ENCODE measurements around the gene SLC35A3. TPM values are rescaled to one million over a fixed set of nuclear protein-coding genes. Genes with fewer than 3 reads are reported as not detected.

Gene SLC35A3
- total and polyA plus RNA-seq, 8 donors, result 5.7 to 206 (median 57.0) TPM

DNA sequence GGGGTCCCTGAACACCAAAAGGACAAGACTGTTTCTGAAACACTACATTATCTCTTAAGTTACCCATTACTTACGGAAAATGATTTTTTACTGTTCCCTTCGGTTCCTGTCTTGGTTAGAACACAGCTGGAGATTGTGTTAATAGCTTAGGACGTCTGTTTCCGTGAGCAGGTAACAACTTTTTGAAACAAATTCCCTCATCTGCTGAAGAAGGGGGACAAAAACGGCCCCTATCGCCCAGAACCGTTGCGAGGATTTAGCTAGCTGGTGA, 67.8 kb downstream of the SLC35A3 start:
- intact Hi-C loops (cut with DNase I; ENCODE audit: low total_unique reads), result no loop called here
- H3K4me3 ChIP-seq, result peak overlapping the region; percentile 82 to 94 (median 88)
- TF ChIP-seq, protein P1, sequence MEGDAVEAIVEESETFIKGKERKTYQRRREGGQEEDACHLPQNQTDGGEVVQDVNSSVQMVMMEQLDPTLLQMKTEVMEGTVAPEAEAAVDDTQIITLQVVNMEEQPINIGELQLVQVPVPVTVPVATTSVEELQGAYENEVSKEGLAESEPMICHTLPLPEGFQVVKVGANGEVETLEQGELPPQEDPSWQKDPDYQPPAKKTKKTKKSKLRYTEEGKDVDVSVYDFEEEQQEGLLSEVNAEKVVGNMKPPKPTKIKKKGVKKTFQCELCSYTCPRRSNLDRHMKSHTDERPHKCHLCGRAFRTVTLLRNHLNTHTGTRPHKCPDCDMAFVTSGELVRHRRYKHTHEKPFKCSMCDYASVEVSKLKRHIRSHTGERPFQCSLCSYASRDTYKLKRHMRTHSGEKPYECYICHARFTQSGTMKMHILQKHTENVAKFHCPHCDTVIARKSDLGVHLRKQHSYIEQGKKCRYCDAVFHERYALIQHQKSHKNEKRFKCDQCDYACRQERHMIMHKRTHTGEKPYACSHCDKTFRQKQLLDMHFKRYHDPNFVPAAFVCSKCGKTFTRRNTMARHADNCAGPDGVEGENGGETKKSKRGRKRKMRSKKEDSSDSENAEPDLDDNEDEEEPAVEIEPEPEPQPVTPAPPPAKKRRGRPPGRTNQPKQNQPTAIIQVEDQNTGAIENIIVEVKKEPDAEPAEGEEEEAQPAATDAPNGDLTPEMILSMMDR (IDR thresholded peaks at IDR 0.05), result no peak
- no peak for TF ChIP-seq POLR2AphosphoS5 (IDR thresholded peaks at IDR 0.05)
- TF ChIP-seq EP300 (IDR thresholded peaks at IDR 0.05), result no peak
- no peak for TF ChIP-seq POLR2A (IDR thresholded peaks at IDR 0.05)
- DNase-seq, result no peak
- H3K36me3 ChIP-seq, result no peaks in the 10 kb centered on the region
- peaks cover 20 to 49% (median 36%) of the 10 kb centered on the region in 4 donors for H3K4me1 ChIP-seq
- 0 to 3% (median 0%) methylated on average over 8 of the region's 8 CpGs for WGBS, 5 donors
- peak overlapping the region; percentile 94 to 100 (median 98) for H3K27ac ChIP-seq
- H3K27me3 ChIP-seq, result no peaks in the 10 kb centered on the region
- no peaks in the 10 kb centered on the region for H3K9me3 ChIP-seq

DNA sequence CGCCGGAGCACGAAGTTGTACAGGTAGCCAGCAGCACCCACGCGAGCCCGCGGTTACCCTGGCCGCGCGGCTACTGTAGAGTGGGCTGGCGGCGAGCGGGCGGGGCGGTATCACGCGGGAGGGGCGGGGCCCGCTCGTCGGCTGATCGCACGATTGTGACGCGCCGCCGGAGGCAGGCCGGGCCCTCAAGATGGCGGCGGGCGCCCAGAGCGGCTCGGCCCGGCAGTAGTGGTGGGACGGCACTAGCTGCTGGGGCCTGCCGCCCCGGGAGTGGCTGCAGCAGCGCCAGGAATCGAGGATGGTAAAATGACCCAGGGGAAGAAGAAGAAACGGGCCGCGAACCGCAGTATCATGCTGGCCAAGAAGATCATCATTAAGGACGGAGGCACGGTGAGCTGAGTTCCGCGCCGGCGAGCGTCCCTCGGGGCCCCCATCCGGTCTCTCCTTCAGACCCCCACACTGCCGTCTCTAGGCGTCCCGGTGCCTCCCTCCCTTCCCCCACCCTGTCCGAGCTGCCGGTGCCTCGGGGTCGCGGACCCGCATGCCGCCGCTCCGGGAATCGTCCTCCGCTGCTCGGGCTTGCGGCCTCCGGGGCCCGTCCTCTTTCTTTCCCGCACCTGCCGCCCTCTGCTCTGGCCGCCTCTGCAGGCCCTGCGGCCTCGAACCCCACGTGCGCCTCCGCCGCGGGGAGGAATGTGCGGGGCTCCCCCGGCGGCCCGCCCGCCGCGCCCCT, 68.3 kb downstream of the SLC35A3 start:
- intact Hi-C loops (cut with DNase I; ENCODE audit: low total_unique reads), result no loop called here
- peaks cover 20 to 54% (median 40%) of the 10 kb centered on the region in 4 donors for H3K4me1 ChIP-seq
- H3K27ac ChIP-seq, result peak overlapping the region; percentile 94 to 100 (median 98)
- TF ChIP-seq, protein P1 (IDR thresholded peaks at IDR 0.05), result no peak
- TF ChIP-seq POLR2A (IDR thresholded peaks at IDR 0.05) (peak in 1 of 4 donors; percentile 63), POLR2AphosphoS5 (IDR thresholded peaks at IDR 0.05) (peak; percentile 73 to 97 (median 95))
- no peaks in the 10 kb centered on the region for H3K9me3 ChIP-seq
- no peaks in the 10 kb centered on the region for H3K36me3 ChIP-seq
- H3K27me3 ChIP-seq, result no peaks in the 10 kb centered on the region
- peak; percentile 94 to 98 for DNase-seq
- 0 to 1% (median 0%) methylated on average over 31 to 87 of the region's 87 CpGs for WGBS, 5 donors
- peak overlapping the region; percentile 82 to 94 (median 88) for H3K4me3 ChIP-seq

DNA sequence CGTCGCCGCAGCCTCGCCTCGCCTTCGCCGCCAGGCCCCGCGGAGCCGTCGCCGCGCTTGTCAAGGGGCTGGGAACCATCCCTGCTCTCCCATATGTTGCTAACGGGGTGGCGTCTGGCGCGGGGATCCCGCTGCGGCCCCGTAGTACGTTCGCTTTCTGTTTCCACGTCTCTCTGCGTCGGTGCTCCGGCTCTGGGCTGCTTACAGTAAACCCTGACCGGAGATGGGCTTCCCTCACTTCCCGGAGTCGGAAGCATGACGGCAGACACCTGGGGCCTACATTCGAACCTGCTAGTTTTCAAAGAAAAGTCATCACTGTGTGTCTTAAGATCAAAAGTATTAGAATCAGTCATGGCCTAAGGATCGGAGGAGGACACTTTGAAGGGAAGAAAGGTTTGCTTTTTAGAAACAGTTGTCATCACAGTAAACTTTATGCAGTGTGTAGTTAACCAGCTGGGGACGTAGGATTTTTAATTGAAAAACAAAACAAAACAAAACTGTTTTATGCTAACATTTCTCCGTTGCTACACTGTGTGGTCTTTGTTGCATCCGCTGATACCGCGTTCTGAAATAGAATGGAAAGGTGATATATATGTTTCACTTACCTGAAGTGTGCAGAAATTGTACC, 69.0 kb downstream of the SLC35A3 start:
- peak; percentile 75 to 90 for DNase-seq
- H3K27me3 ChIP-seq, result no peaks in the 10 kb centered on the region
- intact Hi-C loops (cut with DNase I; ENCODE audit: low total_unique reads), result no loop called here
- peak overlapping the region; percentile 82 to 94 (median 88) for H3K4me3 ChIP-seq
- peaks cover 20 to 61% (median 43%) of the 10 kb centered on the region in 4 donors for H3K4me1 ChIP-seq
- WGBS, 5 donors, result 0 to 1% (median 1%) methylated on average over 23 to 37 of the region's 37 CpGs
- TF ChIP-seq EP300 (IDR thresholded peaks at IDR 0.05) (no peak), POLR2AphosphoS5 (IDR thresholded peaks at IDR 0.05) (peak; percentile 33 to 88 (median 69))
- H3K36me3 ChIP-seq, result peaks cover 0 to 3% (median 0%) of the 10 kb centered on the region in 4 donors
- H3K9me3 ChIP-seq, result no peaks in the 10 kb centered on the region
- peak overlapping the region; percentile 94 to 100 (median 98) for H3K27ac ChIP-seq

DNA sequence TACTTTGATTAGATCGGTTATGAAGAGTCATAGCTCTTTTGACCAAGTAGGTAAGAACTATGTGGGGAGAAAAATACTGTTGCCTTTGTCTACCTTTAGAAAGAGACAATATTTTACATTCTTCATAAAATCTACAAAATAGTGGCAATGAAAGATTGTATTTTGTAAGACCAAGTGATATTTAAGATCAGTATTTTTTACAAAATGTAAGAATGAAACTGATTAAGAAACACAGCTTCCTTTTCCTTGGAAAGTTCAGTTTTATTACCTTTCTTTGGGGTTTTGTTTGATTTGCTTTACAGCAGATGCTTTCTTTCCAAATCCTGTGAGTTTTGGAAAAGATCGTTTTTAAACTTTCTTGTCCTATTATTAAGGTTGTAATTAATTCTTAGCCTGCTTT, 69.8 kb downstream of the SLC35A3 start:
- peaks cover 20 to 69% (median 44%) of the 10 kb centered on the region in 4 donors for H3K4me1 ChIP-seq
- no peaks in the 10 kb centered on the region for H3K9me3 ChIP-seq
- peaks cover 0 to 7% (median 0%) of the 10 kb centered on the region in 4 donors for H3K36me3 ChIP-seq
- H3K27me3 ChIP-seq, result no peaks in the 10 kb centered on the region
- no peak for TF ChIP-seq POLR2AphosphoS5 (IDR thresholded peaks at IDR 0.05)
- no peak for TF ChIP-seq EP300 (IDR thresholded peaks at IDR 0.05)
- no peak for TF ChIP-seq POLR2A (IDR thresholded peaks at IDR 0.05)
- TF ChIP-seq, protein P1 (IDR thresholded peaks at IDR 0.05), result no peak
- peak overlapping the region in 4 of 5 donors; percentile 96 to 100 (median 98) for H3K27ac ChIP-seq
- WGBS, 5 donors, result 6 to 16% (median 10%) methylated on average over 2 of the region's 2 CpGs
- peak overlapping the region in 3 of 4 donors; percentile 82 to 88 (median 87) for H3K4me3 ChIP-seq
- DNase-seq, result no peak
- intact Hi-C loops (cut with DNase I; ENCODE audit: low total_unique reads), result no loop called here

Data from stomach (tissue), 9 donors.